GM19397 (cell line): ENCODE data around the gene LYPD3.
A peak's percentile ranks its signal among the peaks of the same experiment; 100 is the strongest.

ENCODE experiments used
- ATAC-seq: cut with Tn5 transposase; IDR thresholded peaks from one replicate; pipeline ENCODE4 v1.9.1; 2021; ENCODE audit warnings: mild to moderate bottlenecking, moderate library complexity; ENCODE audit not compliant: unreplicated experiment

LYPD3 gene

DNA sequence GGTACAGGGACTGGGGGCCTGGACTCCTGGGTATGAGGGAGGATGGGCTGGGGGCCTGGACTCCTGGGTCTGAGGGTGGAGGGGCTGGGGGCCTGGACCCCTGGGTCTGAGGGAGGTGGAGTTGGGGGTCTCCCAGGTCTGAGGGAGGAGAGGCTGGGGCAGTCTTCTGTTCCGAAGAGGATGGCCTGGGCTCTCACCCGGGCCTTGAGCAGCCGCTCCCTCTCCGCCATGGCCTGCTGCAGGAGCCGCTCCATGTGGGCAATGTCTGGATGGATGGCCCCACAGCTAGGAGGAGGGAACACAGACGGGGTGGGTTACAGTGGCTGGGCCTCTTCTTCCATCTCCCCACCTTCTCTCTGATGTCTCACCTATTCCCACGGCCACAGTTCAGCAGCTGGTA, 21.0 kb upstream of the LYPD3 start:
- ATAC-seq = no peak

GRCh38 chr19:43485951-43486350, 20.5 kb upstream of the LYPD3 start:
- ATAC-seq = no peak

DNA sequence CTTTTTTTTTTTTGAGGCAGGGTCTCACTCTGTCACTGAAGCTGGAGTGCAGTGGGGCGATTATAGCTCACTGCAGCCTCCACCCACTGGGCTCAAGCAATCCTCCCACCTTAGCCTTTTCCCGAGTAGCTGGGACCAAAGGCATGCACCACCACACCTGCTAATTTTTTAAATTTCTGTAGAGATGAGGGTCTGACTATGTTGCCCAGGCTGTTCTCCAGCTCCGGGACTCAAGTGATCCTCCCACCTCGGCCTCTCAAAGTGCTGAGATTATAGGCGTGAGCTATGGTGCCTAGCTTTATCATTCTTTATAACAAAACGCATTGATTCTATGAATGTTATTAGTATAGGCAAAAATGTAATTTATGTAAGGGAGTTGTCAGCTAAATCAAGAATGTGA, 17.9 kb upstream of the LYPD3 start:
- no peak for ATAC-seq

DNA sequence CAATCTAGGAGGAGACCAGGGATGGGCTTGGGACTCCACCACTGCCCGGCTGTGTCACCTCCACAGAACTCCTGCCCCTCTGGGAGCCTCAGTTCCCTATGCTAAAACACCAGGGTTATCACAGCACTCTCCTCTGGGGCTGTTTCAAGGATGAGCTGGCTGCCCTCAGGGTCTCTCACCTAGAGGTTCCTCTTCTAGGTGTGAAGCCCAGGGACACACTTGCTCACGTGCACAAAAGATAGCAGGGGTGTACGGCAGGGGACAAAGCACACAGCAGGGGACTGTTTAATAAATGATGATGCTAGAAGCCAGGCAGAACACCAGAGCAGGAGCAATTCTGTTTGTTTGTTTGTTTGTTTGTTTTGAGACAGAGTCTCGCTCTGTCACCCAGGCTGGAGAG, 16.8 kb upstream of the LYPD3 start:
- no peak for ATAC-seq

DNA sequence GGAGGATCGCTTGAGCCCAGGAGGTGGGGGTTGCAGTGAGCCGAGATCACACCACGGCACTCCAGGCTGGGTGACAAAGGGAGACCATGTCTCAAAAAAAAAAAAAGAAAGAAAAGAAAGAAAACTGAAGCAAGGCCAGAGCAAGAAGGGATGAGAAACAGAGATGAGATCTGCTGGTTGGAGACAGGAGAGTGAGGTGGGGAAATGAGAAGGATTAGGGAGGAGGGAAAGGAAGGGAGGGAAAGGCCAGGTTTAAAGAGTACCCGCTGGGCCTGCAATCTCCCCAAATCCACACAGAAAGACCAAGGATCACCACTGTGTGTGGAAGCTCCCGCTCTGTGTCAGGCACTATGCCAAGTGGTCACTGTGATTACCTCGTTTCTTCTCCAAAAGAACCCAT, 16.3 kb upstream of the LYPD3 start:
- ATAC-seq = no peak

- no peak for ATAC-seq
These were observed 15.2 kb upstream of the LYPD3 start for GRCh38 chr19:43480574-43480973.

DNA sequence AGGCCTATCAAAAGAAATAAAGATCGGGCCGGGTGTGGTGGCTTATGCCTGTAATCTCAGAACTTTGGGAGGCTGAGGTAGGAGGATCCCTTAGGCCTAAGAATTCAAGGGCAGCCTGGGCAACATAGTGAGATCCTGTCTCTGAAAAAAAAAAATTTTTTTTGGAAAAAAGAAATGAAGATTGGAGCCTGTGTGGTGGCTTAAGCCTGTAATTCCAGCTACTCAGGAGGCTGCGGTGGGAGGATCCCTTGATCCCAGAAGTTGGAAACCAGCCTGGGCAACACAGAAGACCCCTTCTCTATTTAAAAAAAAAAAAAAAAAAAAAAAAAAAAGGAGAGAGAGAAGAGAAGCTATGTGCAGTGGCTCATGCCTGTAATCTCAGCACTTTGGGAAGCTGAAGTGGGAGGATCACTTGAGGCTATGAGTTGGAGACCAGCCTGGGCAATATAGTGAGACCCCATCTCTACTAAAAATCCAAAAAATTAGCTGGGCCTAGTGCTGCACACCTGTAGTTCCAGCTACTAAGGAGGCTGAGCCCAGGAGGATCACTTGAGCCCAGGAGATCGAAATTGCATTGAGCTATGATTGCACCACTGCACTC, 14.7 kb upstream of the LYPD3 start:
- ATAC-seq = no peak

DNA sequence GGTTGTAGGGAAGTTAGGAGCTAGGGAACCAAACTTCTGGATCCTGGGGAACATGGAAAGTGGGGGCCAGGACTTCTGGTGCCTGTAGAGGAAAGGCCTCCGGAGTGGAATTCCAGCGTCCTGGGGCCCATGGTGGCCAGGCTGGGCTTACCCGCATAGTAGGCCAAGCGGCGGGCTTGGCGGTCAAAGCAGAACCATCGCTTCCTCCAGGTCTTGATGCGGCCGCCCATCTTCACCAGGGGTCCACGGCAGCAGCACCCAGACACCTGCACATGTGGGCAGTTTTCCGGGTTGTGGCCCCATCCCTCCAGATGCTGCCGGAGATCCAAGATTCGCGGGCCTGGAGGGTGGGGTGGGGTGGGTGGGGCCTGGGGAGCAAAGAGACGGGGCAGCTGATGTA, 13.8 kb upstream of the LYPD3 start:
- ATAC-seq = no peak

DNA sequence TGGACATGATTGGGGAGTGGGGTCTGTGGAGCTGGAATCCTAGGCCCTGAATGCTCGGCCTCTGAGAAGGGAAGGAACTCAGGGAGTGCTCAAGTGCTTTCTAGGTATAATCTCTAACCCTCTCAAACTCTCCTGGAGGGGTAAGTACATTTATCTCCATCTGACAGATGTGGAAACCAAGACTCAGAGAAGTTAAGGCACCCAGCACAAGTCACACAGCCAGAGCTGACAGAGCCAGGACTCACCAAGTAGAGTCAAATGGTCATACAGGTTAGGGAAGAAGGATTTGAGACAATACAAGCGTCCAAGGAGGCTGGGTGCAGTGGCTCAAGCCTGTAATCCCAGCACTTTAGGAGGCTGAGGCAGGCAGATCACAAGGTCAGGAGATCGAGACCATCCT, 12.9 kb upstream of the LYPD3 start:
- ATAC-seq = no peak

GRCh38 chr19:43476606-43477005, 11.2 kb upstream of the LYPD3 start:
- no peak for ATAC-seq

DNA sequence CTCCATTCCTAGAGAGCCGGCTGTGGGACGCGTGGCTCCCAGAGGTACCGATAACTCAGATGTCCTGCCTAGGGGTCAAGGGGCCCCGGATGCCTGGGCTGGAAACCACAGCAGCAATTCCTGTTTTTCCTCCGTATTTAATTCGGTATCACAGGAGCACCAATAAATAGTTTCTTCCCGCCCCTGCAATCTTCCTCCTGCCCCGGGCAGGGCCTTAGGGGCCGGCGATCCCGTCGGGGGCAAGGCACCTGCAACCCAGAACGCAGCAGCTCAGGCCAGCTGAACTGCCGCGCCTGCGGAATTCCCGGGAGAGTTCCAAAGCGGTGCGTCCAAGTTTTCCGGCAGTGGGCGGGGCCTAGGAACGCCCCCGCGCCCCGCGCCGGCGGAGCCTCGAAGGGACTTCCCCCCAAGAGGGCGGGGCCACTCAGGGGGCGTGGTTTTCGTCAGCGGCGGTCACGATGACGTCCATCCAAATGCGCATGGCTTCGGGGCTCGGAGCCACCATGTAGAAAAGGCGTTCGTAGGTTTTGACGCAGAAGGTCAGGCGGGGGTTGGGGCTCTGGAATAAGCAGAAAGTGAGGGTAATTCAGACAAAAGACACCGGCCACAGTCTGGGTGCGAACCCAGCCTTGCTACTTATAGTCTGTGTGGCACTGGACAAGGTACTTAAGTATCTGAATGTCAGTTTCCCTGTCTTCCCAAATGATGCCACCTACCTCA, 9.7 kb upstream of the LYPD3 start:
- ATAC-seq = no peak

- ATAC-seq = no peak
These were observed 9.1 kb upstream of the LYPD3 start for GRCh38 chr19:43474487-43474886.

GRCh38 chr19:43471091-43471490, 5.7 kb upstream of the LYPD3 start:
- ATAC-seq = no peak

- no peak for ATAC-seq
These were observed 4.9 kb upstream of the LYPD3 start for GRCh38 chr19:43470288-43470687.

DNA sequence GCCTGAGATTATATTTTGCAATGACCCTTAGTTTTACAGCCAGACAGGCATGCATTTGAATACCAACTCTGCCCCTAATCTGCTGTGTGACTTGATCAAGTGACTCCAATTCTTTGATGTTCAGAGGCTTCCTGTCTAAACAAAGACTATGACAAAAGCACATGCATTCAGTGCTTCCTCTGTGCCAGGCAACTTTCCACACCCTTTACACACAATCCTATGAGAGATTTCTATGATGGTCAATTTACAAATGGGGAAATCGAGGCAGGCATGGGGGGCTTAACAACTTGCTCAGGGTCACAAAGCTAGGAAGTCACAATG, 3.7 kb upstream of the LYPD3 start:
- no peak for ATAC-seq

- ATAC-seq = no peak
These were observed 3.1 kb upstream of the LYPD3 start for GRCh38 chr19:43468354-43469159.

DNA sequence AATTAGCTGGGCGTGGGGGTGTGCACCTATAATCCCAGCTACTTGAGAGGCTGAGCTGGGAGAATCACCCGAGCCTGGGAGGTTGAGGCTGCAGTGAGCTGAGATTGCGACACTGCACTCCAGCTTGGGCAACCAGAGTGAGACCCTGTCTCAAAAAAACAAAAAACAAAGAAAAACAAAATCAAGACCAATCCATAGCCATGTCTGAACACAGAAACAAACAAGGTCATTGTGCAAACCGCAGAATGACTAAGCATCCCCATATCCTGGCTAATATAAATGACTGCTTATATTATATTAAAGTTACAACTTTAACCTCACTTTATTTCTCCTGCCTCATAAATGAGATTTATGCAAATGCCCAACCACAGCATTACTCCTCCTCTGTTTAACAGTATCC, 2.3 kb upstream of the LYPD3 start:
- no peak for ATAC-seq

DNA sequence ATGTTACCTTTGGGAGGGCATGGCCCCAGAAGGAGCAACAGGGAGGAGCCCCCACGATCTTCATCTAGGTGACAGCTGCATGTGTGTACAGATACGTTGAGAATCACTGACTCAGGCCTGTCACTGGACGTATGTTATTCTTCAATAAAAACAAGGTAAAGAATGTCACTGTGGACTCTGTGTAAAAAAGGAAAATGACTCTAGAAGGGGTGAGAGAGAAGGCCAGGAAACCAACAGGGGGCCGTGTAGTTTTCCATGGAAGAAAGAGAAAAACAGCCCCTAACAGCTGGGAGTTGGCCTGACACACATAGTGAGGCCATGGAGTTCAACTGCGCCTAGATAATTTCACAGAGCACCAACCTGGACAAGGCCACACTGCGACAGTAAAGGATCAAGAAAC, 1.9 kb upstream of the LYPD3 start:
- ATAC-seq = no peak

DNA sequence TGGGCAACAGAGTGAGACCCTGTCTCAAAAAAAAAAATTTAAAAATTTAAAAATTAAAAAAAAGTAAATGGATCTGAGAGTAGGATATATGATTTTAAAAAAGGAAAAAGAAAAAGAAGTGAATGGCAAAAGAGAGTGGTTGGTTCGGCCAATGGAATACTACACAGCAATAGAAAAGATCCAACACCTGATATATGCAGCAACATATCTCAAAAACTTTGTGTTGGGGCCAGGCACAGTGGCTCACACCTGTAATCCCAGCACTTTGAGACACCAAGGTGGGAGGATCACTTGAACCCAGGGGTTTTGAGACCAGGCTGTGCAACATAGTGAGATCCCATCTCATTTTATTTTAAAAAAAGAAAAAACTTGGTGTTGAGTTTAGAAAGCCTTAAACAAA, 1.4 kb upstream of the LYPD3 start:
- ATAC-seq = no peak

GRCh38 chr19:43464134-43464775, 1.2 kb downstream of the LYPD3 start:
- peak; percentile 31 for ATAC-seq

DNA sequence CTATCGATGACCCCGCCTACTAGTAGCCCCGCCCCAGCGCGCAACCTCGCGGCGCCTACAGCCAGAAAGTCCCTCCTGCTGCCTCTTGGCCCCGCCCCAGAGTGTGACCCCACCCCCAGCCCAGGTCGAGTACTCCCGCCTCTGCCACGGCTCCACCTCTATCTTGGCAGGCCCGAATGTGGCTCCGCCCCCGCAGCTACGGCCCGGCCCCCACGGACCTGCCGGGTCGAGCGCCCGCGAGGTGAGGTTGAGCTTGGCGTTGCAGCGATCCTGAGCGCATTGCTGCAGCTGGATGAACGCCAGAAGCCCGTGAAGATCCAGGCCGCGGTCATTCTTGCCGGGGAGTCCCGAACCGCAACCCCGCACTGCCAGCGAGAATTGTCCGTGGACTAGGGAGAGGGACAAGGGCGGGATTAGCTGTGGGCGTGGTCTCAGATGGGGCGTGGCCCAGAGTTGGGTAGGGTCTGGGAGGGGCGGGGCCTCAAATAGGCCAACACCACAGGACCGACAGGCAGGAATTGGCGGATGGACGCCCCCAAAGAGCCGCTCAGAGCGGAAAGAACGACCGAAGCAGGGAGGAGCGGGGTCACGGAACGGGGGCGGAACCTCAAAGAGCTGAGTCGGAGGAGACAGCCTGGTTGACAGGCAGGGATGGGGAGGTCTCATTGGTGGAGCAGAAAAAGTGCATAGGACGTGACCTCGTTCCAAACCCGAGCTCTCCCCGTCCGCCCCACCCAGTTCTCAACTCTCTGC, 1.9 kb downstream of the LYPD3 start:
- peak; percentile 84 for ATAC-seq
